GM12878 (cell line): ENCODE data around the gene CDR2. TPM values are rescaled to one million over a fixed set of nuclear protein-coding genes. Genes with fewer than 3 reads are reported as not detected.

Source experiments
- ATAC-seq: fragments of 200-7000 bp; cut with Tn5 transposase; 3 replicates; pipeline ENCODE4 v1.9.1; 2020; ENCODE audit warnings: mild to moderate bottlenecking, moderate library complexity
- BruUV-seq: library from RNA; stranded (reverse); fragments of 400-500 nt; replicated peaks from 2 replicates; lab custom pipeline; 2021; lab: Mats Ljungman, UMichigan
- CTCF ChIA-PET: fragments of 300-600 bp; sonication (Branson Sonifier 250); formaldehyde crosslinking; extraction: SDS; loops from one replicate; lab custom pipeline; 2021; ENCODE audit warnings: inconsistent platforms; lab: Yijun Ruan, JAX
- POLR2A ChIA-PET: fragments of 350-600 bp; formaldehyde crosslinking; extraction: SDS; loops from one replicate; lab custom pipeline; 2021; ENCODE audit warnings: inconsistent platforms; lab: Charles Lee
- RAD21 ChIA-PET: fragments of 300-600 bp; sonication (Branson Sonifier 250); formaldehyde crosslinking; loops from one replicate; lab custom pipeline; 2023; ENCODE audit warnings: antibody characterized with exemption; ENCODE audit not compliant: unreplicated experiment; lab: Charles Lee
- SMC1A ChIA-PET: fragments of 300-600 bp; sonication (Branson Sonifier 250); formaldehyde crosslinking; loops from one replicate; lab custom pipeline; 2023; ENCODE audit not compliant: unreplicated experiment, uncharacterized antibody; lab: Charles Lee
- DNase-seq: peaks from one replicate; pipeline ENCODE4 v3.0.0-alpha.2; 2011; ENCODE audit warnings: low read depth, low spot score
- FAIRE-seq: peaks from 3 replicates; lab custom pipeline; 2011; peaks lifted over from hg19 to GRCh38; lab: Jason Lieb, UNC
- H2AFZ ChIP-seq: 2 replicates; pipeline ENCODE4 v1.6.0; 2011; ENCODE audit warnings: low read depth, low read length, control low read depth; ENCODE audit not compliant: control insufficient read depth
- H3K27ac ChIP-seq: 2 replicates; pipeline ENCODE4 v1.5.1; 2011; ENCODE audit warnings: control low read depth; ENCODE audit not compliant: control insufficient read depth, insufficient read depth
- H3K27me3 ChIP-seq, 2 experiments: replicated peaks in 1 of 2; 2 replicates each; pipeline versions ENCODE4 v1.6.0 to v1.6.1; 2011; ENCODE audit warnings: low read length in 1 of 2; ENCODE audit not compliant: control insufficient read depth in 2 of 2, insufficient read depth in 2 of 2
- H3K36me3 ChIP-seq, 2 experiments: 2 replicates each; pipeline ENCODE4 v1.5.1; 2011; ENCODE audit warnings: low read length in 1 of 2; ENCODE audit not compliant: control insufficient read depth in 2 of 2, insufficient read depth in 2 of 2
- H3K4me1 ChIP-seq: 2 replicates; pipeline ENCODE4 v1.6.1; 2011; ENCODE audit warnings: mild to moderate bottlenecking, low read length, moderate library complexity, mixed read lengths; ENCODE audit not compliant: control insufficient read depth, insufficient read depth
- H3K4me2 ChIP-seq: 2 replicates; pipeline ENCODE4 v1.6.0; 2011; ENCODE audit warnings: control low read depth; ENCODE audit not compliant: control insufficient read depth, insufficient read depth
- H3K4me3 ChIP-seq: fragments of 200-600 bp; sonication (generic); 2 replicates; pipeline ENCODE4 v1.5.1; 2016
- H3K79me2 ChIP-seq: 2 replicates; pipeline ENCODE4 v1.6.0; 2011; ENCODE audit warnings: low read length; ENCODE audit not compliant: control insufficient read depth, insufficient read depth
- H3K9ac ChIP-seq: 2 replicates; pipeline ENCODE4 v1.8.0; 2011; ENCODE audit warnings: low read length, control low read depth, mixed read lengths; ENCODE audit not compliant: control insufficient read depth, insufficient read depth
- H3K9me3 ChIP-seq: replicated peaks from 3 replicates; pipeline ENCODE4 v1.5.1; 2011; ENCODE audit warnings: mild to moderate bottlenecking, low read length; ENCODE audit not compliant: control insufficient read depth, insufficient read depth
- H4K20me1 ChIP-seq: 2 replicates; pipeline ENCODE4 v1.6.0; 2011; ENCODE audit not compliant: control insufficient read depth, insufficient read depth
- ATF3 ChIP-seq: IDR thresholded peaks from 2 replicates; pipeline ENCODE4 v1.6.1; 2011; ENCODE audit warnings: low read depth, mild to moderate bottlenecking, low read length, moderate library complexity, borderline replicate concordance; ENCODE audit errors: extremely low read depth
- BCLAF1 ChIP-seq: fragments of 450-650 bp; IDR thresholded peaks from 2 replicates; pipeline ENCODE4 v1.6.1; 2017; ENCODE audit warnings: antibody characterized with exemption, mild to moderate bottlenecking, moderate library complexity
- CBX3 ChIP-seq: fragments of 200-600 bp; sonication (generic); IDR thresholded peaks from 2 replicates; pipeline ENCODE4 v1.6.1; 2016; ENCODE audit warnings: low read depth, borderline replicate concordance
- CTCF ChIP-seq, 3 experiments: IDR thresholded peaks in 2 of 3; conservative IDR thresholded peaks in 1 of 3; 2 replicates each; pipeline ENCODE4 v1.5.1; 2011; ENCODE audit warnings: low read depth in 3 of 3, low read length in 3 of 3, mild to moderate bottlenecking in 3 of 3, control low read depth in 2 of 3, moderate library complexity in 2 of 3, inconsistent platforms in 1 of 3, mixed read lengths in 1 of 3; ENCODE audit not compliant: control insufficient read depth in 2 of 3, insufficient read depth in 1 of 3; ENCODE audit errors: extremely low read depth in 1 of 3
- EED ChIP-seq: sonication (generic); IDR thresholded peaks from 2 replicates; pipeline ENCODE4 v1.6.1; 2016; ENCODE audit warnings: antibody characterized with exemption, low read depth
- EP300 ChIP-seq, 2 experiments: fragments of 150-350 bp in 1 of 2; IDR thresholded peaks; 2 replicates each; pipeline ENCODE4 v1.6.1; 2011 to 2012; ENCODE audit warnings: low read depth in 2 of 2, low read length in 2 of 2, borderline replicate concordance in 1 of 2, improper control_type of control experiment in 1 of 2, inconsistent platforms in 1 of 2; ENCODE audit not compliant: control insufficient read depth in 1 of 2
- HDAC6 ChIP-seq: fragments of 200-600 bp; sonication (generic); IDR thresholded peaks from one replicate; pipeline ENCODE4 v1.8.0; 2017; ENCODE audit warnings: antibody characterized with exemption; ENCODE audit not compliant: unreplicated experiment
- HDGF ChIP-seq: fragments of 450-650 bp; IDR thresholded peaks from 2 replicates; pipeline ENCODE4 v1.6.1; 2016; ENCODE audit warnings: antibody characterized with exemption
- IKZF1 ChIP-seq: fragments of 450-650 bp; conservative IDR thresholded peaks from 2 replicates; pipeline ENCODE4 v1.6.1; 2017; ENCODE audit warnings: antibody characterized with exemption, mild to moderate bottlenecking
- MTA2 ChIP-seq: fragments of 450-650 bp; IDR thresholded peaks from 2 replicates; pipeline ENCODE4 v1.6.1; 2016; ENCODE audit warnings: low read depth, mild to moderate bottlenecking, moderate library complexity
- PAX8 ChIP-seq: fragments of 450-650 bp; IDR thresholded peaks from 2 replicates; pipeline ENCODE4 v1.6.1; 2017; ENCODE audit warnings: mild to moderate bottlenecking, moderate library complexity
- RAD51 ChIP-seq: fragments of 450-650 bp; IDR thresholded peaks from 2 replicates; pipeline ENCODE4 v1.6.1; 2016; ENCODE audit warnings: moderate library complexity, mild to moderate bottlenecking, inconsistent platforms
- SKIL ChIP-seq: fragments of 450-650 bp; IDR thresholded peaks from 2 replicates; pipeline ENCODE4 v1.6.1; 2017; ENCODE audit warnings: mild to moderate bottlenecking, low read depth, inconsistent platforms; ENCODE audit not compliant: poor library complexity, severe bottlenecking
- TBL1XR1 ChIP-seq: IDR thresholded peaks from 2 replicates; pipeline ENCODE4 v1.6.1; 2012; ENCODE audit warnings: low read depth, low read length, improper control_type of control experiment
- YY1 ChIP-seq: IDR thresholded peaks from 2 replicates; pipeline ENCODE4 v1.6.1; 2011; ENCODE audit warnings: low read depth, mild to moderate bottlenecking, low read length
- WGBS: methylation state at CpG from one replicate; pipeline ENCODE4 v1.1.6; 2016; ENCODE audit warnings: low lambda C conversion rate; ENCODE audit not compliant: insufficient replicate concordance, insufficient coverage; ENCODE audit errors: missing lambda C conversion rate; 5-methylcytosine and 5-hydroxymethylcytosine counted together
- in situ Hi-C: fragments of 300-500 bp; cut with MboI; formaldehyde crosslinking; loops from 9 replicates; pipeline ENCODE4 v1.14.3; 2018; ENCODE audit warnings: mixed read lengths
- intact Hi-C: fragments of 100-400 bp; cut with micrococcal nuclease; formaldehyde crosslinking; loops from one replicate; pipeline ENCODE4 v1.14.2; 2022; ENCODE audit not compliant: unreplicated experiment
- polyA plus RNA-seq, 11 experiments: library from polyadenylated mRNA; depleted of rRNA in 4 of 11; unstranded in 6 of 11; stranded (reverse) in 5 of 11; fragments of >200 nt; fragmentation: Nextera tagmentation in 4 of 11; fragmentation: Illumina TruSeq in 1 of 11; extraction: Ambion mirVana in 4 of 11; extraction: Trizol in 1 of 11; gene quantifications; 1 replicate in 1 of 11; 2 replicates in 10 of 11; pipeline versions ENCODE4 v1.2.1 to v1.2.3, GENCODE V29; 2011 to 2016; ENCODE audit warnings: inconsistent platforms in 2 of 11, missing spikeins in 2 of 11, low read depth in 1 of 11
- total RNA-seq, 4 experiments: library from RNA; depleted of rRNA in 3 of 4; stranded (reverse); fragments of >200 nt in 3 of 4; fragmentation: Illumina TruSeq in 1 of 4; extraction: Trizol in 1 of 4; gene quantifications; 2 replicates each; pipeline versions ENCODE4 v1.2.1 to v1.2.3, GENCODE V29; 2013 to 2021

Gene CDR2
- total and polyA plus RNA-seq, 10 of the 15 experiments (the other 5 are each of a cell fraction or from before 2014, with no cell fraction given): 4.8 to 24.3 (median 19.2) TPM

GRCh38 chr16:22313876-22314470 lies 60.4 kb downstream of the CDR2 start:
- Histone ChIP-seq H3K9ac (no peak overlapping the region), H3K4me1 (no peaks in the 10 kb centered on the region), H2AFZ (no peak overlapping the region), H3K36me3 (peaks cover 28 to 35% of the 10 kb centered on the region in 2 experiments; a peak in 3 of 4 replicates), H3K4me3 (no peak overlapping the region), H3K27me3 (no peaks in the 10 kb centered on the region), H3K4me2 (no peak overlapping the region), H3K9me3 (no peaks in the 10 kb centered on the region), H3K27ac (no peak overlapping the region), H3K79me2 (no peaks in the 10 kb centered on the region), H4K20me1 (no peaks in the 10 kb centered on the region)
- intact Hi-C loops: no loop called here
- POLR2A ChIA-PET: no interaction called here
- TF ChIP-seq RAD51: no peak
- no peak for TF ChIP-seq EP300 (IDR thresholded peaks at IDR 0.05; ENCODE audit: borderline replicate concordance in 1 of 2, control insufficient read depth in 1 of 2, low read depth in 2 of 2, low read length in 2 of 2)
- TF ChIP-seq CBX3: no peak
- TF ChIP-seq EED: no peak
- no peak for TF ChIP-seq SKIL
- no peak for TF ChIP-seq IKZF1
- TF ChIP-seq CTCF (IDR thresholded peaks at IDR 0.05 in 2 of 3, conservative IDR thresholded peaks at IDR 0.05 in 1 of 3; ENCODE audit: control insufficient read depth in 2 of 3, extremely low read depth in 1 of 3, insufficient read depth in 1 of 3, low read depth in 3 of 3, low read length in 3 of 3): no peak
- no peak for TF ChIP-seq HDGF
- no peak for TF ChIP-seq MTA2
- TF ChIP-seq BCLAF1: no peak
- TF ChIP-seq TBL1XR1: no peak
- no peak for TF ChIP-seq HDAC6
- TF ChIP-seq YY1: no peak
- no peak for TF ChIP-seq PAX8
- no peak for TF ChIP-seq ATF3
- RAD21 ChIA-PET: no interaction called here
- 95% methylated on average over 10 of the region's 10 CpGs for WGBS
- no peak for FAIRE-seq
- in situ Hi-C loops: loop anchor here (25.0 kb wide), 1 partner anchor 248 kb away; no protein-coding TSS in a partner anchor
- SMC1A ChIA-PET: no interaction called here
- ATAC-seq: no peak
- BruUV-seq: no TSS peak
- CTCF ChIA-PET: no interaction called here
- no peak for DNase-seq
